H1 (cell line): ENCODE measurements around the gene GPRC6A. TPM values are rescaled to one million over a fixed set of nuclear protein-coding genes. Genes with fewer than 3 reads are reported as not detected.
A peak's percentile ranks its signal among the peaks of the same experiment; 100 is the strongest.

Experiments
- CTCF ChIA-PET: fragments of 300-600 bp; sonication (Branson Sonifier 250); formaldehyde crosslinking; loops from one replicate; lab custom pipeline; 2021; ENCODE audit not compliant: partially characterized antibody; lab: Charles Lee
- POLR2A ChIA-PET: fragments of 300-600 bp; sonication (Branson Sonifier 250); formaldehyde crosslinking; loops from one replicate; lab custom pipeline; 2021; ENCODE audit warnings: inconsistent platforms; ENCODE audit not compliant: partially characterized antibody; lab: Charles Lee
- DNase-seq, 2 experiments: peaks; one replicate each; pipeline versions ENCODE4 v3.0.0 to v3.0.0-alpha.2; 2010 to 2022; ENCODE audit warnings: low spot score in 2 of 2, low read depth in 1 of 2, mixed read lengths in 1 of 2
- FAIRE-seq: peaks from 2 replicates; lab custom pipeline; 2011; peaks lifted over from hg19 to GRCh38; lab: Jason Lieb, UNC
- H2AFZ ChIP-seq: 2 replicates; pipeline ENCODE4 v1.8.1; 2012; ENCODE audit warnings: low read length, inconsistent platforms
- H2AK5ac ChIP-seq: 2 replicates; pipeline ENCODE4 v1.6.1; 2013; ENCODE audit warnings: low read depth, low read length
- H2BK120ac ChIP-seq: replicated peaks from 2 replicates; pipeline ENCODE3; 2013; ENCODE audit warnings: low read depth, low read length, inconsistent platforms
- H2BK12ac ChIP-seq: 2 replicates; pipeline ENCODE4 v1.6.1; 2013; ENCODE audit warnings: low read depth, low read length
- H2BK15ac ChIP-seq: 2 replicates; pipeline ENCODE4 v1.6.1; 2013; ENCODE audit warnings: low read length
- H2BK20ac ChIP-seq: 2 replicates; pipeline ENCODE4 v1.6.1; 2013; ENCODE audit warnings: low read length
- H2BK5ac ChIP-seq: 2 replicates; pipeline ENCODE4 v1.6.1; 2013; ENCODE audit warnings: low read depth, low read length
- H3K14ac ChIP-seq: 2 replicates; pipeline ENCODE4 v1.6.1; 2013; ENCODE audit warnings: inconsistent platforms; ENCODE audit not compliant: insufficient read length
- H3K18ac ChIP-seq: 2 replicates; pipeline ENCODE4 v1.6.1; 2013; ENCODE audit warnings: low read length; ENCODE audit errors: extremely low read depth
- H3K23ac ChIP-seq: 2 replicates; pipeline ENCODE4 v1.6.1; 2013; ENCODE audit warnings: inconsistent platforms; ENCODE audit not compliant: insufficient read length
- H3K23me2 ChIP-seq: 2 replicates; pipeline ENCODE4 v1.6.1; 2013; ENCODE audit warnings: low read depth, low read length
- H3K27ac ChIP-seq: 2 replicates; pipeline ENCODE4 v1.6.1; 2011; ENCODE audit warnings: low read depth, low read length, inconsistent platforms
- H3K27me3 ChIP-seq, 4 experiments: replicated peaks in 1 of 4; 1 replicate in 1 of 4; 2 replicates in 3 of 4; pipeline versions ENCODE4 v1.6.1 to v1.8.1; 2011 to 2013; ENCODE audit warnings: low read length in 3 of 4, mild to moderate bottlenecking in 3 of 4, inconsistent platforms in 2 of 4, mixed read lengths in 2 of 4, moderate library complexity in 1 of 4; ENCODE audit not compliant: control insufficient read depth in 3 of 4, insufficient read depth in 3 of 4; ENCODE audit errors: extremely low read depth in 1 of 4
- H3K36me3 ChIP-seq, 4 experiments: 2 replicates each; pipeline versions ENCODE4 v1.6.1 to v1.8.1; 2011 to 2013; ENCODE audit warnings: mild to moderate bottlenecking in 4 of 4, low read length in 3 of 4, moderate library complexity in 2 of 4, control low read depth in 1 of 4, inconsistent platforms in 1 of 4; ENCODE audit not compliant: insufficient read depth in 4 of 4, control insufficient read depth in 2 of 4
- H3K4ac ChIP-seq: replicated peaks from 2 replicates; pipeline ENCODE3; 2013; ENCODE audit warnings: low read length, low read depth, mixed read lengths, inconsistent platforms; ENCODE audit not compliant: insufficient read length
- H3K4me1 ChIP-seq, 4 experiments: replicated peaks in 1 of 4; 1 replicate in 1 of 4; 2 replicates in 3 of 4; pipeline versions ENCODE4 v1.6.1 to v1.8.1; 2011 to 2013; ENCODE audit warnings: low read length in 3 of 4, inconsistent platforms in 2 of 4, mixed read lengths in 1 of 4; ENCODE audit not compliant: insufficient read depth in 4 of 4, control insufficient read depth in 3 of 4
- H3K4me2 ChIP-seq, 2 experiments: 2 replicates each; pipeline versions ENCODE4 v1.6.1 to v1.8.1; 2011 to 2013; ENCODE audit warnings: low read depth in 2 of 2, low read length in 2 of 2, control low read depth in 1 of 2, inconsistent platforms in 1 of 2, mild to moderate bottlenecking in 1 of 2; ENCODE audit not compliant: insufficient read depth in 1 of 2
- H3K4me3 ChIP-seq, 4 experiments: fragments of 200-600, 300-600 bp in 1 of 4; sonication (generic), shearing (Covaris generic), sonication (Bioruptor Twin) in 1 of 4; 2 replicates each; pipeline versions ENCODE4 v1.5.1 to v1.8.1; 2011 to 2016; ENCODE audit warnings: low read length in 4 of 4, low read depth in 3 of 4, control low read depth in 2 of 4, inconsistent platforms in 2 of 4, mild to moderate bottlenecking in 2 of 4, mixed read lengths in 1 of 4, moderate library complexity in 1 of 4; ENCODE audit not compliant: insufficient read depth in 2 of 4; ENCODE audit errors: extremely low read depth in 1 of 4
- H3K56ac ChIP-seq: replicated peaks from 2 replicates; pipeline ENCODE3; 2013; ENCODE audit warnings: low read depth, mild to moderate bottlenecking, mixed read lengths, low read length, inconsistent platforms; ENCODE audit not compliant: insufficient read length
- H3K79me1 ChIP-seq: 2 replicates; pipeline ENCODE4 v1.6.1; 2013; ENCODE audit warnings: low read depth, low read length, control low read depth
- H3K79me2 ChIP-seq, 2 experiments: 2 replicates each; pipeline versions ENCODE4 v1.6.1 to v1.8.1; 2012 to 2013; ENCODE audit warnings: low read length in 2 of 2, mild to moderate bottlenecking in 2 of 2, inconsistent platforms in 1 of 2; ENCODE audit not compliant: insufficient read depth in 2 of 2, control insufficient read depth in 1 of 2
- H3K9ac ChIP-seq, 4 experiments: replicated peaks in 1 of 4; 1 replicate in 1 of 4; 2 replicates in 3 of 4; pipeline versions ENCODE4 v1.6.1 to v1.8.1; 2011 to 2013; ENCODE audit warnings: low read depth in 3 of 4, low read length in 3 of 4, control low read depth in 2 of 4, mild to moderate bottlenecking in 2 of 4, moderate library complexity in 2 of 4, inconsistent platforms in 1 of 4; ENCODE audit errors: extremely low read depth in 1 of 4
- H3K9me3 ChIP-seq, 2 experiments: 2 replicates each; pipeline versions ENCODE4 v1.6.1 to v1.8.1; 2012 to 2013; ENCODE audit warnings: mild to moderate bottlenecking in 2 of 2, moderate library complexity in 2 of 2, control low read depth in 1 of 2, inconsistent platforms in 1 of 2, low read depth in 1 of 2, low read length in 1 of 2, mixed read lengths in 1 of 2; ENCODE audit not compliant: insufficient read depth in 2 of 2
- H4K20me1 ChIP-seq, 2 experiments: replicated peaks in 1 of 2; 2 replicates each; pipeline versions ENCODE3 to v1.8.1; 2011 to 2013; ENCODE audit warnings: inconsistent platforms in 2 of 2, low read length in 2 of 2, mild to moderate bottlenecking in 1 of 2; ENCODE audit not compliant: insufficient read depth in 2 of 2, control insufficient read depth in 1 of 2
- H4K5ac ChIP-seq: 2 replicates; pipeline ENCODE4 v1.6.1; 2013; ENCODE audit warnings: low read length, low read depth, mixed read lengths, inconsistent platforms; ENCODE audit not compliant: insufficient read length
- H4K8ac ChIP-seq: 2 replicates; pipeline ENCODE4 v1.8.0; 2013; ENCODE audit warnings: mild to moderate bottlenecking, moderate library complexity, low read length, inconsistent platforms; ENCODE audit not compliant: insufficient read depth; ENCODE audit errors: extremely low read depth
- H4K91ac ChIP-seq: replicated peaks from 2 replicates; pipeline ENCODE3; 2013; ENCODE audit warnings: low read length, mixed read lengths, inconsistent platforms; ENCODE audit not compliant: insufficient read length
- ASH2L ChIP-seq: fragments of 200-600, 300-600 bp; sonication (generic); IDR thresholded peaks from one replicate; pipeline ENCODE4 v1.7.1; 2017; ENCODE audit warnings: low read length
- BACH1 ChIP-seq: IDR thresholded peaks from 2 replicates; pipeline ENCODE4 v1.6.1; 2012; ENCODE audit warnings: low read length, improper control_type of control experiment
- EZH2 ChIP-seq: fragments of 200-600 bp; sonication (generic); IDR thresholded peaks from 2 replicates; pipeline ENCODE4 v1.7.1; 2012; ENCODE audit warnings: low read depth, mild to moderate bottlenecking, moderate library complexity, low read length, inconsistent platforms; ENCODE audit not compliant: severe bottlenecking
- RBBP5 ChIP-seq: IDR thresholded peaks from 2 replicates; pipeline ENCODE4 v1.7.1; 2012; ENCODE audit warnings: low read depth, mild to moderate bottlenecking, inconsistent platforms, low read length, moderate library complexity, borderline replicate concordance
- SIN3A ChIP-seq, 2 experiments: IDR thresholded peaks in 1 of 2; conservative IDR thresholded peaks in 1 of 2; 2 replicates each; pipeline ENCODE4 v1.6.1; 2011 to 2012; ENCODE audit warnings: low read length in 2 of 2, improper control_type of control experiment in 1 of 2, low read depth in 1 of 2, mild to moderate bottlenecking in 1 of 2
- SP1 ChIP-seq: IDR thresholded peaks from 2 replicates; pipeline ENCODE4 v1.6.1; 2011; ENCODE audit warnings: low read depth, low read length
- SP4 ChIP-seq: IDR thresholded peaks from 2 replicates; pipeline ENCODE4 v1.6.1; 2012; ENCODE audit warnings: low read length, inconsistent platforms
- TAF1 ChIP-seq: IDR thresholded peaks from 2 replicates; pipeline ENCODE4 v1.6.1; 2011; ENCODE audit warnings: mild to moderate bottlenecking, low read depth, low read length
- USF2 ChIP-seq: IDR thresholded peaks from 2 replicates; pipeline ENCODE4 v1.6.1; 2011; ENCODE audit warnings: low read length, improper control_type of control experiment
- WGBS, 2 experiments: shearing (Covaris generic) in 1 of 2; methylation state at CpG; one replicate each; pipeline versions ENCODE4 v1.1.6 to v1.1.7; 2013 to 2015; ENCODE audit warnings: low lambda C conversion rate in 2 of 2, mixed read lengths in 2 of 2, inconsistent platforms in 1 of 2, low coverage in 1 of 2, missing lambda C conversion rate in 1 of 2; ENCODE audit not compliant: insufficient replicate concordance in 2 of 2, insufficient coverage in 1 of 2, insufficient read length in 1 of 2; ENCODE audit errors: extremely low coverage in 1 of 2, missing lambda C conversion rate in 1 of 2; 5-methylcytosine and 5-hydroxymethylcytosine counted together
- polyA plus RNA-seq, 7 experiments: library from polyadenylated mRNA; depleted of rRNA in 3 of 7; stranded (reverse) in 5 of 7; unstranded in 2 of 7; fragments of >200 nt in 5 of 7; fragments of 200-250 nt in 2 of 7; gene quantifications; 1 replicate in 5 of 7; 2 replicates in 1 of 7; 4 replicates in 1 of 7; pipeline versions ENCODE4 v1.2.1 to v1.2.3, GENCODE V29; 2011 to 2013; ENCODE audit warnings: missing spikeins in 2 of 7, mixed read lengths in 2 of 7
- total RNA-seq: library from RNA; stranded (reverse); fragmentation: NEBNext Ultra II Directional; extraction: Animal tissue kit (Norgen Biotek cat#: 25700); gene quantifications from 2 replicates; pipeline ENCODE4 v1.2.1, GENCODE V29; 2021

GPRC6A gene
- total and polyA plus RNA-seq, 2 of the 8 experiments (the other 6 are each of a cell fraction or from before 2014, with no cell fraction given): 0.09 to 0.22 TPM

GRCh38 chr6:116876635-116877611 lies 48.0 kb upstream of the GPRC6A start, which contains the start of gene RFX6:
Gene RFX6, plus strand, starts transcription at chr6:116877242. Its CDS starts 34 bp downstream, at chr6:116877276.
- DNase-seq: peak in 1 of 2 experiments; percentile 80
- H4K91ac ChIP-seq: no peak within 1 kb of the TSS
- no peaks in the 10 kb centered on the region for H3K79me2 ChIP-seq
- no peak within 1 kb of the TSS for H2BK15ac ChIP-seq
- H3K56ac ChIP-seq: no peak within 1 kb of the TSS
- peak within 1 kb of the TSS; percentile 99 to 100 for H3K4me2 ChIP-seq
- H2BK12ac ChIP-seq: no peak within 1 kb of the TSS
- no peak within 1 kb of the TSS for H2BK5ac ChIP-seq
- peaks cover 0 to 2% of the 10 kb centered on the region in 2 experiments for H4K20me1 ChIP-seq
- no peak for FAIRE-seq
- WGBS, 2 experiments: 1% methylated on average over 40 of the region's 73 CpGs; no CpG with 5 or more reads in 1 of the 2 experiments
- ChIA-PET POLR2A (interaction anchor here (0.6 kb wide), 1 partner anchor 598 kb away, joined by 3 read pairs; no protein-coding TSS in a partner anchor), CTCF (interaction anchor here (0.8 to 1.1 kb wide), 4 partner anchors 65 to 108 kb away, joined by 3 read pairs; no protein-coding TSS in a partner anchor)
- peaks cover 0 to 5% (median 0%) of the 10 kb centered on the region in 4 experiments; a peak in 1 of 7 replicates for H3K4me1 ChIP-seq
- no peak within 1 kb of the TSS for H3K14ac ChIP-seq
- H3K27ac ChIP-seq: no peak within 1 kb of the TSS
- no peak within 1 kb of the TSS for H3K4ac ChIP-seq
- H4K5ac ChIP-seq: no peak within 1 kb of the TSS
- H3K9me3 ChIP-seq: peaks cover 0 to 4% of the 10 kb centered on the region in 2 experiments; a peak in 1 of 4 replicates
- H3K18ac ChIP-seq: no peak within 1 kb of the TSS
- H3K4me3 ChIP-seq: peak within 1 kb of the TSS; percentile 71 to 96 (median 79)
- peak within 1 kb of the TSS; percentile 4; the same call in 1 of the 2 replicates for H4K8ac ChIP-seq
- H2BK120ac ChIP-seq: no peak within 1 kb of the TSS
- H2AFZ ChIP-seq: peak within 1 kb of the TSS; percentile 88
- no peak within 1 kb of the TSS for H2BK20ac ChIP-seq
- no peaks in the 10 kb centered on the region for H3K36me3 ChIP-seq
- H3K27me3 ChIP-seq: peaks cover 12 to 41% (median 29%) of the 10 kb centered on the region in 4 experiments
- no peak within 1 kb of the TSS for H3K23ac ChIP-seq
- no peak within 1 kb of the TSS for H2AK5ac ChIP-seq
- H3K23me2 ChIP-seq: peaks cover 8% of the 10 kb centered on the region; the same call in 1 of the 2 replicates
- no peaks in the 10 kb centered on the region for H3K79me1 ChIP-seq
- no peak within 1 kb of the TSS; a peak in 2 of 7 replicates for H3K9ac ChIP-seq
- TF ChIP-seq USF2 (no peak), ASH2L (peak; percentile 73), SP1 (no peak), BACH1 (no peak), TAF1 (0 out of 2 replicates have a peak, but pooled peaks have one; percentile 7), RBBP5 (peak; percentile 82; the same call in 1 of the 2 replicates), SP4 (no peak), EZH2 (peak; percentile 76), SIN3A (conservative IDR thresholded peaks at IDR 0.05 in 1 of 2, IDR thresholded peaks at IDR 0.05 in 1 of 2; ENCODE audit: low read depth in 1 of 2, low read length in 2 of 2) (no peak)
